Uterus (tissue), 4 donors: Measurements from ENCODE around the gene MAPK10. TPM values are rescaled to one million over a fixed set of nuclear protein-coding genes. Genes with fewer than 3 reads are reported as not detected.
A peak's percentile ranks its signal among the peaks of the same experiment; 100 is the strongest.
"Not testable (repeated sequence)": the region's sequence is repeated elsewhere in the genome, so short reads cannot be mapped to it uniquely, and the experiment has no call there.

ENCODE experiments used
- DNase-seq, 2 donors: peaks; one replicate each; pipeline ENCODE4 v3.0.0-alpha.2; 2019 to 2020
- H3K27ac ChIP-seq, 2 donors: fragments of 200-600 bp; sonication (generic); 1 replicate in 1 of 2; 2 replicates in 1 of 2; pipeline ENCODE4 v1.5.1; 2016 to 2018
- H3K27me3 ChIP-seq, 2 donors: fragments of 200-600 bp; sonication (generic); one replicate each; pipeline ENCODE4 v1.5.1; 2018 to 2019; ENCODE audit warnings: control low read depth in 1 of 2
- H3K36me3 ChIP-seq, 2 donors: fragments of 200-600 bp; sonication (generic); one replicate each; pipeline ENCODE4 v1.5.1; 2019; ENCODE audit warnings: control low read depth in 1 of 2
- H3K4me1 ChIP-seq, 2 donors: fragments of 200-600 bp; sonication (generic); one replicate each; pipeline ENCODE4 v1.5.1; 2018 to 2019; ENCODE audit warnings: control low read depth in 1 of 2
- H3K4me3 ChIP-seq, 2 donors: fragments of 200-600 bp; sonication (generic); 1 replicate in 1 of 2; 2 replicates in 1 of 2; pipeline ENCODE4 v1.5.1; 2018 to 2019; ENCODE audit warnings: mild to moderate bottlenecking in 1 of 2
- H3K9me3 ChIP-seq, 2 donors: fragments of 200-600 bp; sonication (generic); one replicate each; pipeline ENCODE4 v1.5.1; 2019; ENCODE audit warnings: control low read depth in 1 of 2
- CTCF ChIP-seq, 4 experiments: fragments of 200-600 bp in 2 of 4; fragments of 450-650 bp in 2 of 4; sonication (generic) in 2 of 4; IDR thresholded peaks; one replicate each; pipeline ENCODE4 v1.5.1; 2016 to 2019; ENCODE audit warnings: antibody characterized with exemption in 4 of 4, mild to moderate bottlenecking in 2 of 4, moderate library complexity in 1 of 4
- POLR2A ChIP-seq, 2 donors: fragments of 450-650 bp; IDR thresholded peaks; one replicate each; pipeline ENCODE4 v1.6.1; 2016; ENCODE audit warnings: antibody characterized with exemption in 2 of 2, mild to moderate bottlenecking in 1 of 2, moderate library complexity in 1 of 2
- intact Hi-C: fragments of 100-400 bp; cut with DNase I; formaldehyde crosslinking; loops from one replicate; pipeline ENCODE4 v1.15.1; 2023; ENCODE audit warnings: low total_unique reads
- total RNA-seq, 4 donors: library from RNA; depleted of rRNA in 3 of 4; stranded (reverse); fragments of >200 nt in 3 of 4; gene quantifications; one replicate each; pipeline versions ENCODE4 v1.1.0 to v1.2.4, GENCODE V29; 2014 to 2023
- donor health status: DM: yes; HTN: yes; CAD: no.

Gene MAPK10
- total RNA-seq, 4 donors from 2014 or later, result 38.2 to 144 (median 73.0) TPM

- TF ChIP-seq CTCF (IDR thresholded peaks at IDR 0.05) (no peak), POLR2A (IDR thresholded peaks at IDR 0.05) (no peak)
- no peak for DNase-seq
- Histone ChIP-seq H3K27ac (no peak overlapping the region), H3K27me3 (no peaks in the 10 kb centered on the region), H3K9me3 (no peaks in the 10 kb centered on the region), H3K4me3 (no peak overlapping the region), H3K4me1 (no peaks in the 10 kb centered on the region), H3K36me3 (no peaks in the 10 kb centered on the region)
- intact Hi-C loops, result no loop called here
These were observed 392.0 kb downstream of the MAPK10 start for GRCh38 chr4:85967872-85968271.

- Histone ChIP-seq H3K4me1 (no peaks in the 10 kb centered on the region), H3K27me3 (no peaks in the 10 kb centered on the region), H3K4me3 (no peak overlapping the region), H3K36me3 (no peaks in the 10 kb centered on the region), H3K27ac (peak overlapping the region in 1 of 2 donors; percentile 31), H3K9me3 (no peaks in the 10 kb centered on the region)
- intact Hi-C loops, result no loop called here
- no peak for DNase-seq
- TF ChIP-seq CTCF (IDR thresholded peaks at IDR 0.05) (no peak), POLR2A (IDR thresholded peaks at IDR 0.05) (no peak)
These were observed 393.5 kb downstream of the MAPK10 start for GRCh38 chr4:85966373-85966772.

- Histone ChIP-seq H3K27ac (peak overlapping the region in 1 of 2 donors; percentile 31), H3K4me3 (no peak overlapping the region), H3K9me3 (no peaks in the 10 kb centered on the region), H3K27me3 (no peaks in the 10 kb centered on the region), H3K4me1 (no peaks in the 10 kb centered on the region), H3K36me3 (no peaks in the 10 kb centered on the region)
- intact Hi-C loops, result no loop called here
- TF ChIP-seq POLR2A (IDR thresholded peaks at IDR 0.05) (no peak), CTCF (IDR thresholded peaks at IDR 0.05) (no peak)
- no peak for DNase-seq
These were observed 394.3 kb downstream of the MAPK10 start for GRCh38 chr4:85965529-85965928.

GRCh38 chr4:85965017-85965416 is 394.8 kb downstream of the MAPK10 start:
- DNase-seq, H3K9me3 ChIP-seq, H3K36me3 ChIP-seq, intact Hi-C loops, H3K4me1 ChIP-seq, H3K4me3 ChIP-seq, H3K27me3 ChIP-seq: not testable (repeated sequence)
- peak overlapping the region in 1 of 2 donors; percentile 31 for H3K27ac ChIP-seq

- Histone ChIP-seq H3K27ac (no peak overlapping the region), H3K27me3 (no peaks in the 10 kb centered on the region), H3K4me1 (no peaks in the 10 kb centered on the region), H3K4me3 (no peak overlapping the region), H3K9me3 (no peaks in the 10 kb centered on the region), H3K36me3 (no peaks in the 10 kb centered on the region)
- intact Hi-C loops, result no loop called here
- no peak for DNase-seq
- TF ChIP-seq POLR2A (IDR thresholded peaks at IDR 0.05) (no peak), CTCF (IDR thresholded peaks at IDR 0.05) (peak in 1 of 4 experiments; percentile 4)
These were observed 395.6 kb downstream of the MAPK10 start for GRCh38 chr4:85964298-85964697.

GRCh38 chr4:85963231-85963630 is 396.6 kb downstream of the MAPK10 start:
- H3K4me1 ChIP-seq, result no peaks in the 10 kb centered on the region
- TF ChIP-seq POLR2A (IDR thresholded peaks at IDR 0.05), result no peak
- TF ChIP-seq CTCF (IDR thresholded peaks at IDR 0.05), result no peak
- intact Hi-C loops, result no loop called here
- H3K9me3 ChIP-seq, result no peaks in the 10 kb centered on the region
- H3K27ac ChIP-seq, result no peak overlapping the region
- H3K36me3 ChIP-seq, result no peaks in the 10 kb centered on the region
- DNase-seq, result no peak
- no peaks in the 10 kb centered on the region for H3K27me3 ChIP-seq
- H3K4me3 ChIP-seq, result no peak overlapping the region
